K562 (cell line): ENCODE data around the gene ZNF324B. TPM values are rescaled to one million over a fixed set of nuclear protein-coding genes. Genes with fewer than 3 reads are reported as not detected.
A peak's percentile ranks its signal among the peaks of the same experiment; 100 is the strongest.

Source experiments
- ATF7 ChIP-seq: fragments of 450-650 bp; IDR thresholded peaks from 2 replicates; pipeline ENCODE4 v1.7.1; 2014; ENCODE audit warnings: mild to moderate bottlenecking, moderate library complexity
- BMI1 ChIP-seq: fragments of 150-350 bp; IDR thresholded peaks from 2 replicates; pipeline ENCODE4 v1.6.1; 2014; ENCODE audit warnings: low read length
- DACH1 ChIP-seq: fragments of 450-650 bp; IDR thresholded peaks from 2 replicates; pipeline ENCODE4 v1.6.1; 2018; ENCODE audit not compliant: partially characterized antibody
- DMBX1 ChIP-seq: fragments of 250-450 bp; sonication (Bioruptor Pico); IDR thresholded peaks from 2 replicates; pipeline ENCODE4 v1.8.0; 2022; ENCODE audit warnings: inconsistent platforms, mild to moderate bottlenecking, moderate library complexity, borderline replicate concordance
- ETV1 ChIP-seq: fragments of 450-650 bp; conservative IDR thresholded peaks from 2 replicates; pipeline ENCODE4 v1.6.1; 2016; ENCODE audit warnings: missing genetic modification characterization, control low read depth, low read depth, missing compliant biosample characterization
- EZH2 ChIP-seq: IDR thresholded peaks from 2 replicates; pipeline ENCODE4 v1.6.1; 2012; ENCODE audit warnings: low read depth, mild to moderate bottlenecking, inconsistent platforms, low read length, borderline replicate concordance
- FOSL1 ChIP-seq: fragments of 200-800 bp; sonication (Bioruptor generic); conservative IDR thresholded peaks from 2 replicates; pipeline ENCODE4 v1.6.1; 2016; ENCODE audit warnings: missing genetic modification characterization, missing compliant biosample characterization
- FUS ChIP-seq: fragments of 200-400 bp; formaldehyde crosslinking; optimal IDR thresholded peaks from 2 replicates; pipeline ENCODE3; 2017; ENCODE audit warnings: low read depth, low read length
- GATAD2B ChIP-seq: fragments of 450-650 bp; IDR thresholded peaks from 2 replicates; pipeline ENCODE4 v1.6.1; 2017; ENCODE audit warnings: mild to moderate bottlenecking, borderline replicate concordance
- JUN ChIP-seq, 2 experiments: sonication (generic) in 1 of 2; formaldehyde crosslinking in 1 of 2; IDR thresholded peaks; 2 replicates each; pipeline versions ENCODE4 v1.6.1 to v1.8.0; 2012 to 2022; ENCODE audit warnings: borderline replicate concordance in 2 of 2, mild to moderate bottlenecking in 2 of 2, improper control_type of control experiment in 1 of 2, low read depth in 1 of 2, low read length in 1 of 2, missing genetic modification reagents in 1 of 2
- KDM4B ChIP-seq, 2 experiments: fragments of 450-650 bp in 1 of 2; sonication (generic) in 1 of 2; IDR thresholded peaks; 2 replicates each; pipeline ENCODE4 v1.6.1; 2016 to 2017; ENCODE audit warnings: borderline replicate concordance in 2 of 2, antibody characterized with exemption in 1 of 2, low read depth in 1 of 2, mild to moderate bottlenecking in 1 of 2
- KDM5B ChIP-seq: fragments of 200-600 bp; sonication (generic); IDR thresholded peaks from 2 replicates; pipeline ENCODE4 v1.6.1; 2012; ENCODE audit warnings: low read depth, mild to moderate bottlenecking, moderate library complexity, low read length, control low read depth, inconsistent platforms; ENCODE audit not compliant: insufficient replicate concordance
- RFX7 ChIP-seq: fragments of 250-450 bp; sonication (Bioruptor Pico); IDR thresholded peaks from 2 replicates; pipeline ENCODE4 v1.5.1; 2021; ENCODE audit warnings: mild to moderate bottlenecking
- SMARCA5 ChIP-seq: fragments of 450-650 bp; IDR thresholded peaks from 2 replicates; pipeline ENCODE4 v1.6.1; 2016
- YBX1 ChIP-seq: fragments of 450-650 bp; IDR thresholded peaks from 2 replicates; pipeline ENCODE4 v1.7.1; 2016; ENCODE audit warnings: mild to moderate bottlenecking
- ZBED1 ChIP-seq: IDR thresholded peaks from 2 replicates; pipeline ENCODE4 v1.6.1; 2014
- ZBTB17 ChIP-seq: fragments of 450-650 bp; formaldehyde crosslinking; IDR thresholded peaks from 2 replicates; pipeline ENCODE4 v1.4.0; 2020; ENCODE audit warnings: mild to moderate bottlenecking
- ZFP36 ChIP-seq: fragments of 150-350 bp; IDR thresholded peaks from 2 replicates; pipeline ENCODE4 v1.6.1; 2018; ENCODE audit warnings: low read length, low read depth; ENCODE audit not compliant: partially characterized antibody
- ZNF175 ChIP-seq: fragments of 200-800 bp; sonication (Bioruptor generic); IDR thresholded peaks from 2 replicates; pipeline ENCODE4 v1.6.1; 2016; ENCODE audit warnings: low read depth, mild to moderate bottlenecking, missing genetic modification characterization, missing compliant biosample characterization
- polyA plus RNA-seq, 8 experiments: library from polyadenylated mRNA; depleted of rRNA in 4 of 8; stranded (reverse) in 5 of 8; unstranded in 3 of 8; fragments of >200 nt; fragmentation: Nextera tagmentation in 2 of 8; fragmentation: Illumina TruSeq in 1 of 8; extraction: Ambion mirVana in 2 of 8; extraction: Trizol in 1 of 8; gene quantifications; 2 replicates each; pipeline versions ENCODE4 v1.2.1 to v1.2.3, GENCODE V29; 2011 to 2014; ENCODE audit warnings: inconsistent platforms in 1 of 8, missing spikeins in 1 of 8
- total RNA-seq, 7 experiments: library from RNA; depleted of rRNA in 6 of 7; stranded (reverse); fragments of >200 nt in 6 of 7; fragmentation: Illumina TruSeq in 2 of 7; extraction: Trizol in 2 of 7; gene quantifications; 2 replicates each; pipeline versions ENCODE4 v1.2.1 to v1.2.3, GENCODE V29; 2011 to 2021; ENCODE audit warnings: low replicate concordance in 1 of 7
- TF ChIP-seq, protein P1 (sequence below): sonication (generic); formaldehyde crosslinking; IDR thresholded peaks from 2 replicates; pipeline ENCODE4 v1.8.0; 2022; ENCODE audit warnings: missing genetic modification reagents, mild to moderate bottlenecking, borderline replicate concordance
- TF ChIP-seq, protein P2 (sequence below): fragments of 250-450 bp; sonication (Bioruptor Pico); IDR thresholded peaks from 2 replicates; pipeline ENCODE4 v1.4.0; 2020; ENCODE audit warnings: mild to moderate bottlenecking, moderate library complexity
- TF ChIP-seq, protein P3 (sequence below): sonication (generic); formaldehyde crosslinking; IDR thresholded peaks from 2 replicates; pipeline ENCODE4 v1.8.0; 2022; ENCODE audit warnings: mild to moderate bottlenecking, missing genetic modification reagents

Gene ZNF324B
- total and polyA plus RNA-seq, 9 of the 15 experiments (the other 6 are each of a cell fraction or from before 2014, with no cell fraction given): 0.20 to 13.5 (median 5.7) TPM

DNA sequence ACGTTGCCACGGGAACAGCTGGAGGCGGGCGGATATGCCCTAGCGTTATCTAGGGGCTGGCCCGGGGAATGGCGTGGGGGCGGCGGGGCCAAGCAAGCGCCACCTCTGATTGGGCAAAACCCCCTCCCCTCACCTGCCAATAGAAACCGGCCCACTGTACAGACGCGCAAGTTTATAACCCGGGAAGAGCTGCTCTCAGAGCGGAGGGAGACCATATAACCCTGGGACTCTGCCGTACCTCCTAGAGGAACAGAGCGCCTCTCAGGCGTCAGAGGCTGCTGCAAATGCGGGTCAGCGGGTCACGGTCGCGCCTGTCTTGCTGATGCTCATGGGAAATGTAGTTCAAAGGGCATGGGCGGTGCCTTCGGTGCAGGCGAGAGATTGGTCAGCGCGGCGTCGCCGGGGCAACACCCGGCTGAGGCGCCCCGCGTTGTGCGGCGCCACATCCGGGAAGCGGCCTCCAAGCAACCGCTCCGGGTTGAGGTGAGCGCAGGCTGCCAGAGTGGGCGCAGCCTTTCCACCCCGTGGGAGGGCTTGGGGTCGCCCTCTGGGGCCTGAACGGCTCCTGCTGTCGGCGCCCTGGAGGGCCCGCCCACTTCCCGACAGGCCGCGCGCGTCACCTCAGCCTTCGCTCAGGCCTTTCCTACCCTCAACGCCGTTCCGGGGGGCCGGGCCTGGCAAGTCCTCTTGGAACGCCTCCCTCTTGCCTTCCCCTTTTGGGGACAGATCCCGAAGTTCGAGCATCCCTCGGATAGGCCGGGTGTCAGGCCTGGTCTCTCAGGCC is 24.5 kb downstream of the ZNF324B start, which contains the start of gene ZNF446 (continued):
- TF ChIP-seq EZH2: no peak
- TF ChIP-seq SMARCA5: no peak
- TF ChIP-seq ZNF175 (CRISPR knock-in tag): no peak
- TF ChIP-seq, protein P1, sequence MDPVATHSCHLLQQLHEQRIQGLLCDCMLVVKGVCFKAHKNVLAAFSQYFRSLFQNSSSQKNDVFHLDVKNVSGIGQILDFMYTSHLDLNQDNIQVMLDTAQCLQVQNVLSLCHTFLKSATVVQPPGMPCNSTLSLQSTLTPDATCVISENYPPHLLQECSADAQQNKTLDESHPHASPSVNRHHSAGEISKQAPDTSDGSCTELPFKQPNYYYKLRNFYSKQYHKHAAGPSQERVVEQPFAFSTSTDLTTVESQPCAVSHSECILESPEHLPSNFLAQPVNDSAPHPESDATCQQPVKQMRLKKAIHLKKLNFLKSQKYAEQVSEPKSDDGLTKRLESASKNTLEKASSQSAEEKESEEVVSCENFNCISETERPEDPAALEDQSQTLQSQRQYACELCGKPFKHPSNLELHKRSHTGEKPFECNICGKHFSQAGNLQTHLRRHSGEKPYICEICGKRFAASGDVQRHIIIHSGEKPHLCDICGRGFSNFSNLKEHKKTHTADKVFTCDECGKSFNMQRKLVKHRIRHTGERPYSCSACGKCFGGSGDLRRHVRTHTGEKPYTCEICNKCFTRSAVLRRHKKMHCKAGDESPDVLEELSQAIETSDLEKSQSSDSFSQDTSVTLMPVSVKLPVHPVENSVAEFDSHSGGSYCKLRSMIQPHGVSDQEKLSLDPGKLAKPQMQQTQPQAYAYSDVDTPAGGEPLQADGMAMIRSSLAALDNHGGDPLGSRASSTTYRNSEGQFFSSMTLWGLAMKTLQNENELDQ (CRISPR knock-in tag): no peak
- TF ChIP-seq, protein P2, sequence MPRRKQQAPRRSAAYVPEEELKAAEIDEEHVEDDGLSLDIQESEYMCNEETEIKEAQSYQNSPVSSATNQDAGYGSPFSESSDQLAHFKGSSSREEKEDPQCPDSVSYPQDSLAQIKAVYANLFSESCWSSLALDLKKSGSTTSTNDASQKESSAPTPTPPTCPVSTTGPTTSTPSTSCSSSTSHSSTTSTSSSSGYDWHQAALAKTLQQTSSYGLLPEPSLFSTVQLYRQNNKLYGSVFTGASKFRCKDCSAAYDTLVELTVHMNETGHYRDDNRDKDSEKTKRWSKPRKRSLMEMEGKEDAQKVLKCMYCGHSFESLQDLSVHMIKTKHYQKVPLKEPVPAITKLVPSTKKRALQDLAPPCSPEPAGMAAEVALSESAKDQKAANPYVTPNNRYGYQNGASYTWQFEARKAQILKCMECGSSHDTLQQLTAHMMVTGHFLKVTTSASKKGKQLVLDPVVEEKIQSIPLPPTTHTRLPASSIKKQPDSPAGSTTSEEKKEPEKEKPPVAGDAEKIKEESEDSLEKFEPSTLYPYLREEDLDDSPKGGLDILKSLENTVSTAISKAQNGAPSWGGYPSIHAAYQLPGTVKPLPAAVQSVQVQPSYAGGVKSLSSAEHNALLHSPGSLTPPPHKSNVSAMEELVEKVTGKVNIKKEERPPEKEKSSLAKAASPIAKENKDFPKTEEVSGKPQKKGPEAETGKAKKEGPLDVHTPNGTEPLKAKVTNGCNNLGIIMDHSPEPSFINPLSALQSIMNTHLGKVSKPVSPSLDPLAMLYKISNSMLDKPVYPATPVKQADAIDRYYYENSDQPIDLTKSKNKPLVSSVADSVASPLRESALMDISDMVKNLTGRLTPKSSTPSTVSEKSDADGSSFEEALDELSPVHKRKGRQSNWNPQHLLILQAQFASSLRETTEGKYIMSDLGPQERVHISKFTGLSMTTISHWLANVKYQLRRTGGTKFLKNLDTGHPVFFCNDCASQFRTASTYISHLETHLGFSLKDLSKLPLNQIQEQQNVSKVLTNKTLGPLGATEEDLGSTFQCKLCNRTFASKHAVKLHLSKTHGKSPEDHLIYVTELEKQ: no peak
- TF ChIP-seq DMBX1 (CRISPR knock-in tag): no peak
- TF ChIP-seq, protein P3, sequence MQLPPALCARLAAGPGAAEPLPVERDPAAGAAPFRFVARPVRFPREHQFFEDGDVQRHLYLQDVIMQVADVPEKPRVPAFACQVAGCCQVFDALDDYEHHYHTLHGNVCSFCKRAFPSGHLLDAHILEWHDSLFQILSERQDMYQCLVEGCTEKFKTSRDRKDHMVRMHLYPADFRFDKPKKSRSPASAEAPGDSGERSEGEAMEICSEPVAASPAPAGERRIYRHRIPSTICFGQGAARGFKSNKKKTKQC: no peak; the same call in 1 of the 2 replicates
- TF ChIP-seq GATAD2B: no peak
- TF ChIP-seq FUS: peak; percentile 85
- TF ChIP-seq ETV1 (tag): peak; percentile 67
- TF ChIP-seq KDM5B: peak; percentile 73
- peak in 1 of 2 experiments; percentile 3; a peak in 1 of 4 replicates for TF ChIP-seq KDM4B (IDR thresholded peaks at IDR 0.05; ENCODE audit: borderline replicate concordance in 2 of 2, low read depth in 1 of 2)
- peak; percentile 86 for TF ChIP-seq BMI1
- TF ChIP-seq ZFP36: peak; percentile 88
- TF ChIP-seq ZBTB17 (CRISPR knock-in tag): 0 out of 2 replicates have a peak, but pooled peaks have one; percentile 17
- peak; percentile 18; the same call in 1 of the 2 replicates for TF ChIP-seq RFX7
- TF ChIP-seq ZBED1: no peak; the same call in 1 of the 2 replicates
- peak; percentile 89 for TF ChIP-seq ATF7
- no peak; the same call in 1 of the 2 replicates for TF ChIP-seq FOSL1
- TF ChIP-seq JUN (IDR thresholded peaks at IDR 0.05; ENCODE audit: borderline replicate concordance, low read depth, low read length): peak; percentile 47; the same call in 1 of the 2 replicates
- no peak for TF ChIP-seq JUN (CRISPR knock-in tag; IDR thresholded peaks at IDR 0.05; ENCODE audit: borderline replicate concordance)
- no peak for TF ChIP-seq YBX1
- peak; percentile 82 for TF ChIP-seq DACH1
